ENCODE measurements around the gene DPAGT1.
"Not testable (repeated sequence)": the region's sequence is repeated elsewhere in the genome, so short reads cannot be mapped to it uniquely, and the experiment has no call there.

Gene DPAGT1

GRCh38 chr11:119092880-119093842 lies 8.5 kb downstream of the DPAGT1 start:
- DNase-seq = no peak

DNA sequence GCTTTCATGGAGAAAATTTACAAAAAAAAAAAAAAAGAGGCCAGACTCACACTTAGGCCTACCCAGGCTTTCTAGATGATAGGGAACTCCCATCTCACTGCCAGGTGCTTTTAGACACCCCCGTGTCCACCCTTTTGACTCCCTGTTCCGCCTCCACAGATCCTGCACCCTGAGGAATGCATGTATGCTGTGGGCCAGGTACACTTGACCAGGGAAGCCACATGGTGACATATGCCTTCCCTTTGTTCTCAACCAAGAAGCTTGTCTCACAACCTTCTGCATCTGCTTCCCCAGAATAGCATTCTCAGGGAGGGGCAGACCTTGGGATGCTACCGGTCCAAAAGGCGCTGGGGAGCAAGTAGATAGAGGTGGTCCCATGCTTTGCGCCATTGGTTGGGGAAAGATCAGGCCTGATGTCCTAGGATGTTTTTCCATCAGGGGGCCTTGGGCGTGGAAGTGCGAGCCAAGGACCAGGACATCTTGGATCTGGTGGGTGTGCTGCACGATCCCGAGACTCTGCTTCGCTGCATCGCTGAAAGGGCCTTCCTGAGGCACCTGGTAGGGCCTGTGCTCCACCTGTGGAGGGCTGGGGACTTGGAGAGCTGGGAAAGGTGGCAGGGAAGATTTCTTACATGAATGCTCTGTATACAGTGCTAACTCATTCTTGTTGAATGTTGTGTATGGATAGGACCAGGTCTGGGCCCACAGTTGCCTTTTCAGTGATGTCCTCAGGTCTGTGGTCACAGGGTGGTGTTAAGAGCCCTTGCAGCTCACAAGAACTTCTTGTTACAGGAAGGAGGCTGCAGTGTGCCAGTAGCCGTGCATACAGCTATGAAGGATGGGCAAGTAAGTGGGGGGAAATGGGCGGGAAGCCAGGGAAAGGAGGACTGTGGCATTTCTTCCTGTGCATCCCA lies 9.4 kb downstream of the DPAGT1 start:
- no peak for DNase-seq

DNA sequence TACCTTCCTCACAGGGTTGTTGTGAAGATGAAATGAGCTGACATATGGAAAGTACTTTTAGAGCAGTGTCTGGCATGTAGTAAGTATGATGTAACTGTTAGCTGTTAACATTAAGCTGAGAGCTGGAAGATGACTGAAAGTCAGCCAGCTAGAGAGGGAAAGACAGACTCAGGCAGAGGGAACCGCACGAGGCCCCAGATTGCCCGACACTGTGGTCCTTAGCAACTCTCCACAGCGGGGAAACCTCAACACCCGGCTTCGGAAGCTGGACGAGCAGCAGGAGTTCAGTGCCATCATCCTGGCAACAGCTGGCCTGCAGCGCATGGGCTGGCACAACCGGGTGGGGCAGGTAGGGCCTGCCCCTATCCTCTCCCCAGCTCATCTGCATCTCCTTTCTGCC lies 10.5 kb downstream of the DPAGT1 start:
- no peak for DNase-seq

GRCh38 chr11:119089319-119089718 lies 12.3 kb downstream of the DPAGT1 start:
- no peak for DNase-seq

GRCh38 chr11:119088406-119088805 lies 13.2 kb downstream of the DPAGT1 start:
- DNase-seq = no peak

DNA sequence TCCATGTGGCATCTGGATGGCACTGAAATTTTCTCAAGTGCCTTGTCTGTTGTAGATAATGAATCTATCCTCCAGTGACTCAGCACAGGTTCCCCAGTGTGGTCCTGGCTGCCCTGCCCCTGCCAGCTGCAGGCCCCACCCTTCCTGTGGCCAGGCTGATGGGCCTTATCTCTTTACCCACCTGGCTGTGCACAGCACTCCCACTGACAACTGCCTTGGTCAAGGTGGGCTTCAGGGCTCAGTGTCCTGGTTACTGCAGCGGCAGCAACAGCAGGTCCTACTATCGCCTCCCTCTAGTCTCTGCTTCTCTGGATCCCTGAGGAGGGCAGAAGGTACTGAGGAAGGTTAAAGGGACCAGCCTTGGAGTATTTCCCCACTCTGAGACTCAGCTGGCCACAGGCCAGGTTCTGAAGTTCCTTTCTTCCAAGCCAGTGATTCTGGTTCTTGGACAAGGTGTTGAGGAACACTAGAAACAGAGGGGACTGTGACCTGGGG lies 13.9 kb downstream of the DPAGT1 start:
- DNase-seq = no peak

DNA sequence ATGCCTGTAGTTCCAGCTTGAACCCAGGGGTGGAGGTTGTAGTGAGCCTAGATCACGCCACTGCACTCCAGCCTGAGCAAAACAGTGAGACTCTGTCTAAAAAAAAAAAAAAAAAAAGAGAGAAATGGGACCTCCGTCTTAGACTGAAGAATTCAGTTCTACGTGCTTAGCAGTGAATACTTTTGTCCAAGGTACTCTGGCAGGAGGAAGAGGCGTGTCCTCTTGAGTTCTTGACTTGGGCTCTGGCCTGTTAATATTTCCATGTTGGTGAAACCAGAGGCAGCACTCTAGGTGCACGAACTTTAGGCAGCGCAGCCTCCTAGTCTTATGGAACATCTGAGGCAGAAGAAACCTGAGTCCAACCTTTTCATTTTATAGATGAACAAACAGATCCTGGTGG lies 14.5 kb downstream of the DPAGT1 start:
- DNase-seq = no peak

DNA sequence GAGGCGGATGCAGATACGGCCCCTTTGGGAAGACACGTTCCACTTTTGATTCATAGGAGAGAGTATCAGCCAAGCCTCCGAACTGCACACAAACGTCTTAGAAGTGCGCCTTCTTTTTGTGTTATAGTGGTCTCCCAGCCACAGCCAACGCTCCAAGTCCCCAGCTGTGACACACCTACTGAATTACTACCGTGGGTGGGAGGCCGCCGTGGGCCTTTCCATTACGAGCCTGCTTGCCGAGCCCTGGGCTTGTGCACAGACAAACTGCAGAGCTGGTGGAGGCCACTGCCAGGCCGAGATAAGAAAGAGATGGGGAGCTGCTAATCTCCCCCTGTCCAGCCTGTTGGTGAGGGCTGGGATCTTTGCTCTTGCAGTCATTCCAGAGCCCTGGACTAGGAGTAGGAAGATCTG lies 16.2 kb downstream of the DPAGT1 start:
- no peak for DNase-seq

- DNase-seq = peak; percentile 87
Measured at GRCh38 chr11:119084663-119085436, 16.8 kb downstream of the DPAGT1 start, which contains the start of gene HMBS. TSS of gene HMBS (plus strand) at chr11:119084881. CDS start at chr11:119085034, 153 bp downstream.

DNA sequence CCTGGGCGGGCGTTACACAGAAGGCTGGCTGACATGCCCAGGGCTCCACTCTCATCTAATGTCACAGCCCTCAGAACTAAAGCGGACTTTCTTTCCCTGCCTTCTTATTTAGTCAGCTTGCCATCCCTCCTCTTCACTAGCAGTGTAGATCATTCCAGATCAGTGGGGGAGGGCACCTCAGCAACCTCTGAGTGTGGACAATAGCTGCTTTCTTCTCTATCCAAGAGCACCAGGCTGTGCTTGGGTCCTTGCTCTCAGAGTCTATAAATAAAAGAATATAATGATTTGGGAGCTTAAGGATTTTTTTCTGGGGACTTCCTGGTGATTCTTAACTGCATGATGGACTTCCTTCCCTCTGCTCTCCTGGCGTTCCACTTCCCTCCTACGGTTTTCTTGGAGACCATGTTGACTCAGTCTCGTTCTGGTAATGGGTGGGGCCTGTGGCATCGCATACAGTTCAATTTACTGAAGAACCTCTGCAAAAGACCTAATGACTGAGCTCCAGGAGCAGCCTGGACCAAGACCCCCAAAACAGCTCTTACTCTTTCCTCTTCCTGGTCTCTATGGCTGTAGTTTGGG lies 19.9 kb downstream of the DPAGT1 start:
- DNase-seq = no peak

GRCh38 chr11:119078675-119079420 lies 22.8 kb downstream of the DPAGT1 start:
- DNase-seq = no peak

GRCh38 chr11:119077839-119078238 lies 23.8 kb downstream of the DPAGT1 start:
- DNase-seq = no peak

DNA sequence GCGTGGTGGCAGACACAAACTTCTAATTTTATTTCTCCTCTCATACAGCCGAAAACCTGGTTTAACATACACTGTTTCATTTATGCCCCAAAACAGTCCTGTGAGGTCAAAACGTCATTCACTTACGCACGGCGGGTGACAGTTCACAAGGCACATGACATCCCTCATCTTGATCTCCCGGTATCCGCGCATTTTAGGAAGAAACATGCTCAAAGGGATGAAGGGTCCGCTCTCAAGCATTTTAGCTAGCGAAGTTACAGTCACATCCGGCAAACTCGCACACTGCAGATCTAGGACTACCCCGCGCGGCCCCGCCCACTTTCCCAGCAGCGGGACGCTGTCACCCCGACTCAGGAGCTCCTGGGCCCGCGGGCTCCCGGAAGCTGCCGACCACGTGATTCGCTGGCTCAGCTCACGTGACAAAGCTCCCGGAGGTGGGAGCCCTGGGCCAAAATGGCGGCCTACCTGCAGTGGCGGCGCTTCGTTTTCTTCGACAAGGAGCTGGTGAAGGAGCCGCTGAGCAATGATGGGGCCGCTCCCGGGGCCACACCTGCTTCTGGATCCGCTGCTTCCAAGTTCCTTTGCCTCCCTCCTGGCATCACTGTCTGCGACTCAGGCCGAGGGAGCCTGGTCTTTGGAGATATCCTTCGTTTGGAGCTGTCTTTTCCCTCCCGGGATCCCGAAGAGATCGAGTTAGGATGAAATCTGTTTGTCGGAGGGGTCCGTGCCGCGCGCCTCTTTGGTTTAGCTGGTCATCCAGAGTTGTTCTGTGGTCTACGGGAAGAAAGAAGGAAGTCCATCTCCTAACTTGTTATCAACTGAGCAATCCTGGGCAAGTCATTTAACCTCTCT lies 34.1 kb downstream of the DPAGT1 start, which contains the start of gene VPS11:
TSS of gene VPS11 (plus strand) at position 448 of the 852 bp plus-strand sequence. CDS start at position 454, 6 bp downstream.
- DNase-seq = peak; percentile 98

DNA sequence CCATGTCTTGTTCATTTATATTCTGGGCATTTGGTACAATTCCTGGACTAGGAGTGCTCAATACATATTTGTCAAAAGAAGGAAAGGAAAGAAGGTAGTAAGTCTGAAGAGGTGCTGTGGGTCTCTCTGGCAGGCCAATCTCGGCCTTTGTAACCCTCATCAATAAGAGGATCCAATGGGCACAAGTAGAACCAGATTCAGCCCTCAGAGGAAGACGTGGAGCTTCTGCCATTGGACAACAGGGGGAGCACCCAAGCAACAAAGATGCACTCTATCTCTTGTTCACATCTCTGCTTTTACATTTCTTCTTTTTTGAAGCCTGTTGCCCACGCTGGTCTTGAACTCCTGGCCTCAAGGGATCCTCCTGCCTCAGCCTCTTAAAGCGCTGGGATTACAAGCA lies 36.3 kb downstream of the DPAGT1 start:
- DNase-seq = peak; percentile 19

DNA sequence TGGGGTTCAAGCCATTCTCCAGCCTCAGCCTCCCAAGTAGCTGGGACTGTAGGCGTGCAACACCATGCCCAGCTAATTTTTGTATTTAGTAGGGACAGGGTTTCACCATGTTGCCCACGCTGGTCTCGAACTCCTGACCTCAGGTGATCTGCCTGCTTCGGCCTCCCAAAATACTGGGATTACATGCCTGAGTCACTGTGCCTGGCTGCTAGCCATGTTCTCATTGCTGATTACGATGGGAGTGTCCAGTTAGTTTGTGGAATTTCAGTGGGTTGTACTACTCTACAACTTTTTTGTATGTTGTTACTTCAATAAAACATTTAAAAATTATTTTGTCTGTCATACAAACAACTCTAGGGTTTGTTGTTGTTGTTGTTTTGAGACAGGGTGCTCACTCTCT lies 38.9 kb downstream of the DPAGT1 start:
- DNase-seq = no peak

GRCh38 chr11:119061256-119061655 lies 40.4 kb downstream of the DPAGT1 start:
- DNase-seq = no peak

GRCh38 chr11:119059128-119059527 lies 42.5 kb downstream of the DPAGT1 start:
- not testable (repeated sequence) for DNase-seq

DNA sequence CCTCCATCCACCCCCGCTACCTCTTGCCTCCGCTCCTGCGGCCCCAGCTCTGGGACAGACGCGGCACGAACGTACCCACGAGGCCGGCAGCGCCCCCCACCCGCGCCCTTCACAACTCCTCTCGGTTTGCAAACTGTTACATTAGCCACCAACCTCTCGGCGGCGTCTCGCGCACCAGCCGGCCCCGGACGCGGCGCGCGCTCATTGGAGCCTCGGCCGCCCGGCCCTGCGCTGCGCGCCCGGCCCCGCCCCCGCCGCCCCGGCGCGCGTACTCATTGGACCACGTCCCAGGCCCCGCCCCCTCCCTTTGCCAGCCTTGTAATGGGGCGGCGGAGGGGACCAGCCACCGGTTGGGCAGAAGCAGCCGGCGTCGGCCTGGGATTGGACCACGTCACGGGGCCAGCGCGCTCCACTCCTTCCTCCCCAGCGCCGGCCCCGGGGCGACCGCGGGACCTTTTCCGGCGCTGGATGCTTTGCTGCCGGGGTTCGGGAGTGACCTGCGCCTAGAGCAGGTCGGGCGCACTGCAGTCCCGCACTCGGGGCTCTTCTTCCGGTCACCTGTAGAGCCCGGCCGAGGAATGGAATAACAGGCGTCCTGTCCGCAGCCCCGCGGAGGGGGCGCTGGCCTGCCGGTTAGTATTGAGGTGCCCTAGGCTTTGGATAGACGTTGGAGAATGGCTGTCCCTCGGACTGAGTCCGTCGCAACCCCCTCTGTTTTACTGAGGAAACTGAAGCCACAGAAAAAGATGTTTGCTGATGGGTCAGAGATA lies 44.5 kb downstream of the DPAGT1 start, which contains the start of gene HYOU1:
TSS of gene HYOU1 (minus strand) at position 206 of the 770 bp plus-strand sequence. CDS start 1,045 bp downstream, outside the sequence.
- DNase-seq = peak; percentile 99

DNA sequence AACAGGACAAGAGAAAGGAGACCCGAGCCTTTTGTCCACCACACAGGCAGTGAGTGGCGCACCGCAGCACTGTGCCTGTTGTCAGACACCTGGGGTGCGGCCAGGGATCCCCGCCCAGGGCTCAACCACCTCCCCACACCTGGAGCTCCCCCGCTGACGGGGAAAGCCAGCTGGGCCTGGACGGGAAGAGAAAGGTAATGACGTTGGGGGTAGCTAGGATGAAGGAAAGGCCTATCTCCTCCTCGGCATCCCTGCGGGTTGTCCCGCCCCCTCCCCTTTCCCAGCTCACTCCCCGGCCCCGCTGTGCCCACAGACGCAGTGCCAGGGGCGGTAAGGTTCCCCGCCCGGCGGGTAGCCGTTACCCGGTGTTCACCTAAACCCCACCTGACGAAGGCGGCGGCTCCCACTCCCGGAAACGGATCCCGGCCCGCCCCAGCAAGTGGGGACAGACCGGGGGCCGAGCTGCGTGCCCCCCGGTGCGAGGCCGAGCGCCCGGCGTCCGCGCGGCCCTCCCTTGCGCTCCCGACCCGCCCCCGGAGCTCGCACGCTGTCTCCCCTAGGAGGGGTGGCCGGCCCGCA lies 45.1 kb downstream of the DPAGT1 start:
- DNase-seq = peak; percentile 37
